SKM-1 (cell line): ENCODE measurements around the gene HOXA3.

Experiments used
- DNase-seq: peaks from one replicate; lab custom pipeline; 2025; ENCODE audit not compliant: unreplicated experiment; lab: John Stamatoyannopoulos, UW

Gene HOXA3

GRCh38 chr7:27179503-27180430 lies 27.4 kb upstream of the HOXA3 start:
- no peak for DNase-seq

- DNase-seq = no peak
These were observed 26.6 kb upstream of the HOXA3 start for GRCh38 chr7:27179030-27179429.

- DNase-seq = no peak
These were observed 26.0 kb upstream of the HOXA3 start for GRCh38 chr7:27178366-27178765.

- DNase-seq = no peak
These were observed 25.5 kb upstream of the HOXA3 start for GRCh38 chr7:27177795-27178320.

- no peak for DNase-seq
These were observed 24.8 kb upstream of the HOXA3 start for GRCh38 chr7:27176962-27177794.

- no peak for DNase-seq
These were observed 24.1 kb upstream of the HOXA3 start for GRCh38 chr7:27176524-27176845.

GRCh38 chr7:27175626-27176523 lies 23.5 kb upstream of the HOXA3 start:
- DNase-seq = no peak

GRCh38 chr7:27174874-27175625 lies 22.7 kb upstream of the HOXA3 start:
- DNase-seq = no peak

- DNase-seq = no peak
These were observed 21.8 kb upstream of the HOXA3 start, which contains the start of gene HOXA10 for GRCh38 chr7:27173956-27174873. Gene HOXA10 (minus strand): TSS chr7:27174320. CDS start chr7:27174306, 14 bp downstream.

GRCh38 chr7:27173511-27173955 lies 21.1 kb upstream of the HOXA3 start:
- DNase-seq = no peak

GRCh38 chr7:27172823-27173510 lies 20.6 kb upstream of the HOXA3 start:
- DNase-seq = no peak

- DNase-seq = no peak
These were observed 20.0 kb upstream of the HOXA3 start for GRCh38 chr7:27172315-27172774.

- DNase-seq = no peak
These were observed 19.4 kb upstream of the HOXA3 start for GRCh38 chr7:27171637-27172314.

GRCh38 chr7:27171325-27171636 lies 18.9 kb upstream of the HOXA3 start:
- DNase-seq = no peak

- no peak for DNase-seq
These were observed 18.3 kb upstream of the HOXA3 start for GRCh38 chr7:27170426-27171324.

- DNase-seq = no peak
These were observed 17.5 kb upstream of the HOXA3 start for GRCh38 chr7:27169658-27170425.
